ENCODE results near the gene FOXK1.

DNA sequence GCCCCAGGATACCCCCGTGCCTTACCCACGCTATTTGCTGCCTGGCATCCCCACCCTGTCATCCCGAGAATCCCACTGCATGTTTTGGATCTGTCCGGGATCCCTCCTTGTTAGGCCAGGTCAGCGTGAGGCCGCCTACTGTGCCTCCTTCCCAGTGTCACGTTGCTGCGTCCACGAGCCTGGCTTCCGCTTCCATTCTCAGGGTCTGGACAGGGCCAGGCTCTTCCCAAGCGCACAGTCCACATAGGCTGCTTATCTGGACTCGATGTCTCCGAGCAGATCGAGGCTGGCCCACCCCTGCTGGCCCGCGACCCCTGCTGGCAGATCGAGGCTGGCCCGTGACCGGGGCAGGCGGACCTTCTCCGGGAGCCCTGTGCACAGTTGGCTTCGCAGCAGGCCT lies 27.1 kb downstream of the FOXK1 start:
- TF ChIP-seq, protein P1, sequence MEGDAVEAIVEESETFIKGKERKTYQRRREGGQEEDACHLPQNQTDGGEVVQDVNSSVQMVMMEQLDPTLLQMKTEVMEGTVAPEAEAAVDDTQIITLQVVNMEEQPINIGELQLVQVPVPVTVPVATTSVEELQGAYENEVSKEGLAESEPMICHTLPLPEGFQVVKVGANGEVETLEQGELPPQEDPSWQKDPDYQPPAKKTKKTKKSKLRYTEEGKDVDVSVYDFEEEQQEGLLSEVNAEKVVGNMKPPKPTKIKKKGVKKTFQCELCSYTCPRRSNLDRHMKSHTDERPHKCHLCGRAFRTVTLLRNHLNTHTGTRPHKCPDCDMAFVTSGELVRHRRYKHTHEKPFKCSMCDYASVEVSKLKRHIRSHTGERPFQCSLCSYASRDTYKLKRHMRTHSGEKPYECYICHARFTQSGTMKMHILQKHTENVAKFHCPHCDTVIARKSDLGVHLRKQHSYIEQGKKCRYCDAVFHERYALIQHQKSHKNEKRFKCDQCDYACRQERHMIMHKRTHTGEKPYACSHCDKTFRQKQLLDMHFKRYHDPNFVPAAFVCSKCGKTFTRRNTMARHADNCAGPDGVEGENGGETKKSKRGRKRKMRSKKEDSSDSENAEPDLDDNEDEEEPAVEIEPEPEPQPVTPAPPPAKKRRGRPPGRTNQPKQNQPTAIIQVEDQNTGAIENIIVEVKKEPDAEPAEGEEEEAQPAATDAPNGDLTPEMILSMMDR (IDR thresholded peaks at IDR 0.05; ENCODE audit: insufficient read depth, low read length) = no peak
- no peak for TF ChIP-seq SPI1 (IDR thresholded peaks at IDR 0.05; ENCODE audit: borderline replicate concordance, low read depth)
- TF ChIP-seq POLR2AphosphoS5 (IDR thresholded peaks at IDR 0.05; ENCODE audit: low read depth) = no peak; the same call in 1 of the 2 replicates
- TF ChIP-seq, protein P2, sequence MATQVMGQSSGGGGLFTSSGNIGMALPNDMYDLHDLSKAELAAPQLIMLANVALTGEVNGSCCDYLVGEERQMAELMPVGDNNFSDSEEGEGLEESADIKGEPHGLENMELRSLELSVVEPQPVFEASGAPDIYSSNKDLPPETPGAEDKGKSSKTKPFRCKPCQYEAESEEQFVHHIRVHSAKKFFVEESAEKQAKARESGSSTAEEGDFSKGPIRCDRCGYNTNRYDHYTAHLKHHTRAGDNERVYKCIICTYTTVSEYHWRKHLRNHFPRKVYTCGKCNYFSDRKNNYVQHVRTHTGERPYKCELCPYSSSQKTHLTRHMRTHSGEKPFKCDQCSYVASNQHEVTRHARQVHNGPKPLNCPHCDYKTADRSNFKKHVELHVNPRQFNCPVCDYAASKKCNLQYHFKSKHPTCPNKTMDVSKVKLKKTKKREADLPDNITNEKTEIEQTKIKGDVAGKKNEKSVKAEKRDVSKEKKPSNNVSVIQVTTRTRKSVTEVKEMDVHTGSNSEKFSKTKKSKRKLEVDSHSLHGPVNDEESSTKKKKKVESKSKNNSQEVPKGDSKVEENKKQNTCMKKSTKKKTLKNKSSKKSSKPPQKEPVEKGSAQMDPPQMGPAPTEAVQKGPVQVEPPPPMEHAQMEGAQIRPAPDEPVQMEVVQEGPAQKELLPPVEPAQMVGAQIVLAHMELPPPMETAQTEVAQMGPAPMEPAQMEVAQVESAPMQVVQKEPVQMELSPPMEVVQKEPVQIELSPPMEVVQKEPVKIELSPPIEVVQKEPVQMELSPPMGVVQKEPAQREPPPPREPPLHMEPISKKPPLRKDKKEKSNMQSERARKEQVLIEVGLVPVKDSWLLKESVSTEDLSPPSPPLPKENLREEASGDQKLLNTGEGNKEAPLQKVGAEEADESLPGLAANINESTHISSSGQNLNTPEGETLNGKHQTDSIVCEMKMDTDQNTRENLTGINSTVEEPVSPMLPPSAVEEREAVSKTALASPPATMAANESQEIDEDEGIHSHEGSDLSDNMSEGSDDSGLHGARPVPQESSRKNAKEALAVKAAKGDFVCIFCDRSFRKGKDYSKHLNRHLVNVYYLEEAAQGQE (IDR thresholded peaks at IDR 0.05; ENCODE audit: insufficient replicate concordance, low read depth) = no peak
- no peak for TF ChIP-seq GABPA (IDR thresholded peaks at IDR 0.05; ENCODE audit: low read depth)
